Activated CD4-positive, alpha-beta memory T cell treated with anti-CD3 and anti-CD28 coated beads, Interleukin-2, amount 10 ng/mL, durations not matched to agents 7 days and 5 days (primary cell): ENCODE data around the gene ASB10. TPM values are rescaled to one million over a fixed set of nuclear protein-coding genes. Genes with fewer than 3 reads are reported as not detected.

Experiments
- CTCF ChIA-PET: fragments of 350-600 bp; sonication (Branson Sonifier 250); formaldehyde crosslinking; loops from one replicate; lab custom pipeline; 2021; ENCODE audit warnings: antibody characterized with exemption, inconsistent platforms; lab: Charles Lee
- POLR2A ChIA-PET: fragments of 350-600 bp; sonication (Branson Sonifier 250); formaldehyde crosslinking; loops from one replicate; lab custom pipeline; 2021; ENCODE audit warnings: antibody characterized with exemption; lab: Charles Lee
- DNase-seq: peaks from one replicate; pipeline ENCODE4 v3.0.0-alpha.2; 2020
- H3K27ac Mint-ChIP-seq: one replicate; pipeline ENCODE4 v1.8.0; 2021; ENCODE audit warnings: mild to moderate bottlenecking, mixed read lengths
- H3K27me3 Mint-ChIP-seq: one replicate; pipeline ENCODE4 v1.8.0; 2021; ENCODE audit warnings: mixed read lengths
- H3K36me3 Mint-ChIP-seq: one replicate; pipeline ENCODE4 v1.8.0; 2021; ENCODE audit warnings: low read depth, mixed read lengths
- H3K4me1 Mint-ChIP-seq: one replicate; pipeline ENCODE4 v1.8.0; 2021; ENCODE audit warnings: mixed read lengths
- H3K4me3 Mint-ChIP-seq: one replicate; pipeline ENCODE4 v1.8.0; 2021; ENCODE audit warnings: mild to moderate bottlenecking, mixed read lengths
- H3K9me3 Mint-ChIP-seq: one replicate; pipeline ENCODE4 v1.8.0; 2021; ENCODE audit warnings: mixed read lengths
- total RNA-seq, 2 experiments: library from RNA; stranded (reverse); gene quantifications; one replicate each; pipeline ENCODE4 v1.2.3, GENCODE V29; 2021

ASB10 gene
- not detected for total RNA-seq

- no peaks in the 10 kb centered on the region for H3K4me1 Mint-ChIP-seq
- no peaks in the 10 kb centered on the region for H3K36me3 Mint-ChIP-seq
- no peak within 1 kb of the TSS for H3K27ac Mint-ChIP-seq
- H3K27me3 Mint-ChIP-seq: peaks cover 13% of the 10 kb centered on the region
- no peak within 1 kb of the TSS for H3K4me3 Mint-ChIP-seq
- ChIA-PET POLR2A (interaction anchor here (0.6 kb wide), 1 partner anchor 14 kb away, joined by 3 read pairs; no protein-coding TSS in a partner anchor), CTCF (no interaction called here)
- H3K9me3 Mint-ChIP-seq: no peaks in the 10 kb centered on the region
- no peak for DNase-seq
These were observed at the start of gene ASB10 for GRCh38 chr7:151186640-151187408. ASB10 (minus strand) TSS chr7:151187250; CDS start chr7:151187130, 120 bp downstream.

- Mint-ChIP-seq H3K27ac (no peak overlapping the region), H3K9me3 (no peaks in the 10 kb centered on the region), H3K36me3 (peaks cover 35% of the 10 kb centered on the region), H3K4me3 (no peak overlapping the region), H3K27me3 (no peaks in the 10 kb centered on the region), H3K4me1 (peaks cover 35% of the 10 kb centered on the region)
- DNase-seq: no peak
- CTCF ChIA-PET: interaction anchor here (0.9 to 1.4 kb wide), 4 partner anchors 8 to 79 kb away, joined by 3 to 6 read pairs (median 3); partner anchors contain the start of gene ABCF2
- POLR2A ChIA-PET: interaction anchor here (2.7 kb wide), 1 partner anchor 9 kb away, joined by 12 read pairs; the partner anchor contains the start of gene ABCF2
These were observed 49.4 kb upstream of the ASB10 start for GRCh38 chr7:151236406-151236805.

- CTCF ChIA-PET: interaction anchor here (1.0 to 3.1 kb wide), 2 partner anchors 8 to 111 kb away, joined by 3 to 46 read pairs; no protein-coding TSS in a partner anchor
- Mint-ChIP-seq H3K9me3 (no peaks in the 10 kb centered on the region), H3K27ac (no peak overlapping the region), H3K36me3 (peaks cover 34% of the 10 kb centered on the region), H3K4me3 (peak overlapping the region; percentile 10), H3K4me1 (peaks cover 38% of the 10 kb centered on the region), H3K27me3 (no peaks in the 10 kb centered on the region)
- POLR2A ChIA-PET: no interaction called here
- DNase-seq: no peak
These were observed 48.2 kb upstream of the ASB10 start for GRCh38 chr7:151235091-151235787.

GRCh38 chr7:151233804-151234203 lies 46.8 kb upstream of the ASB10 start:
- H3K36me3 Mint-ChIP-seq: peaks cover 28% of the 10 kb centered on the region

GRCh38 chr7:151232917-151233701 lies 46.1 kb upstream of the ASB10 start:
- Mint-ChIP-seq H3K9me3 (no peaks in the 10 kb centered on the region), H3K27me3 (no peaks in the 10 kb centered on the region), H3K36me3 (peaks cover 28% of the 10 kb centered on the region), H3K4me1 (peaks cover 40% of the 10 kb centered on the region), H3K27ac (peak overlapping the region; percentile 99), H3K4me3 (peak overlapping the region; percentile 99)
- ChIA-PET CTCF (interaction anchor here (0.8 to 3.1 kb wide), 2 partner anchors 10 to 11 kb away, joined by 3 to 46 read pairs; no protein-coding TSS in a partner anchor), POLR2A (interaction anchor here (0.7 to 3.4 kb wide), 10 partner anchors 10 to 145 kb away, joined by 3 to 38 read pairs (median 4); partner anchors contain the start of genes H2BK1 and NUB1)
- DNase-seq: peak; percentile 78

More at GRCh38 chr7:151233804-151234203, 46.8 kb upstream of the ASB10 start:
- no peak for DNase-seq
- ChIA-PET CTCF (interaction anchor here (3.1 kb wide), 1 partner anchor 10 kb away, joined by 46 read pairs; no protein-coding TSS in a partner anchor), POLR2A (interaction anchor here (0.9 to 3.4 kb wide), 4 partner anchors 9 to 116 kb away, joined by 3 to 38 read pairs (median 16); no protein-coding TSS in a partner anchor)
- H3K4me3 Mint-ChIP-seq: peak overlapping the region; percentile 99
- H3K27me3 Mint-ChIP-seq: no peaks in the 10 kb centered on the region
- no peaks in the 10 kb centered on the region for H3K9me3 Mint-ChIP-seq
- peaks cover 38% of the 10 kb centered on the region for H3K4me1 Mint-ChIP-seq
- peak overlapping the region; percentile 99 for H3K27ac Mint-ChIP-seq

- ChIA-PET CTCF (interaction anchor here (0.8 to 3.1 kb wide), 2 partner anchors 10 to 11 kb away, joined by 3 to 46 read pairs; no protein-coding TSS in a partner anchor), POLR2A (interaction anchor here (0.7 to 3.4 kb wide), 9 partner anchors 9 to 144 kb away, joined by 3 to 38 read pairs (median 4); partner anchors contain the start of genes H2BK1 and NUB1)
- H3K27ac Mint-ChIP-seq: peak within 1 kb of the TSS; percentile 99
- H3K4me1 Mint-ChIP-seq: peaks cover 47% of the 10 kb centered on the region
- H3K4me3 Mint-ChIP-seq: peak within 1 kb of the TSS; percentile 99
- no peaks in the 10 kb centered on the region for H3K9me3 Mint-ChIP-seq
- H3K27me3 Mint-ChIP-seq: no peaks in the 10 kb centered on the region
- H3K36me3 Mint-ChIP-seq: peaks cover 28% of the 10 kb centered on the region
- peak; percentile 95 for DNase-seq
These were observed 45.3 kb upstream of the ASB10 start, which contains the start of gene CHPF2 for GRCh38 chr7:151232091-151232916. CHPF2 (plus strand) TSS chr7:151232483; CDS start chr7:151234012, 1,529 bp downstream.

GRCh38 chr7:151231080-151231479 lies 44.0 kb upstream of the ASB10 start:
- H3K36me3 Mint-ChIP-seq: peaks cover 21% of the 10 kb centered on the region
- no peaks in the 10 kb centered on the region for H3K27me3 Mint-ChIP-seq
- H3K4me3 Mint-ChIP-seq: no peak overlapping the region
- ChIA-PET CTCF (no interaction called here), POLR2A (interaction anchor here (3.4 kb wide), 1 partner anchor 12 kb away, joined by 38 read pairs; no protein-coding TSS in a partner anchor)
- no peaks in the 10 kb centered on the region for H3K9me3 Mint-ChIP-seq
- no peak for DNase-seq
- H3K27ac Mint-ChIP-seq: no peak overlapping the region
- H3K4me1 Mint-ChIP-seq: peaks cover 56% of the 10 kb centered on the region

GRCh38 chr7:151229249-151229648 lies 42.2 kb upstream of the ASB10 start:
- H3K36me3 Mint-ChIP-seq: peaks cover 24% of the 10 kb centered on the region
- ChIA-PET CTCF (interaction anchor here (1.3 to 5.3 kb wide), 2 partner anchors 14 to 61 kb away, joined by 3 to 47 read pairs; no protein-coding TSS in a partner anchor), POLR2A (no interaction called here)
- H3K27me3 Mint-ChIP-seq: no peaks in the 10 kb centered on the region
- H3K4me1 Mint-ChIP-seq: peaks cover 60% of the 10 kb centered on the region
- DNase-seq: no peak
- no peaks in the 10 kb centered on the region for H3K9me3 Mint-ChIP-seq
- H3K27ac Mint-ChIP-seq: no peak overlapping the region
- H3K4me3 Mint-ChIP-seq: no peak overlapping the region

- DNase-seq: no peak
- POLR2A ChIA-PET: interaction anchor here (0.7 to 3.6 kb wide), 6 partner anchors 9 to 113 kb away, joined by 3 to 30 read pairs (median 16); partner anchors contain the start of genes H2BK1 and NUB1
- CTCF ChIA-PET: interaction anchor here (0.6 to 5.3 kb wide), 9 partner anchors 8 to 797 kb away, joined by 3 to 47 read pairs (median 4); no protein-coding TSS in a partner anchor
- Mint-ChIP-seq H3K4me1 (peaks cover 50% of the 10 kb centered on the region), H3K36me3 (peaks cover 24% of the 10 kb centered on the region), H3K9me3 (no peaks in the 10 kb centered on the region), H3K27me3 (no peaks in the 10 kb centered on the region), H3K27ac (peak overlapping the region; percentile 83), H3K4me3 (peak overlapping the region; percentile 98)
These were observed 41.2 kb upstream of the ASB10 start for GRCh38 chr7:151228024-151228866.
